Liver (tissue), 9 donors: Measurements from ENCODE around the gene MTCH2. TPM values are rescaled to one million over a fixed set of nuclear protein-coding genes. Genes with fewer than 3 reads are reported as not detected.

Source experiments
- DNase-seq: peaks from one replicate; pipeline ENCODE4 v3.0.0-alpha.2; 2017; ENCODE audit warnings: low spot score
- H3K27ac ChIP-seq, 2 donors: one replicate each; pipeline ENCODE4 v1.7.0; 2013; ENCODE audit warnings: inconsistent platforms in 2 of 2, low read length in 2 of 2, control low read depth in 1 of 2, low read depth in 1 of 2, mild to moderate bottlenecking in 1 of 2
- H3K27me3 ChIP-seq, 4 donors: one replicate each; pipeline versions ENCODE4 v1.6.1 to v1.7.0; 2013; ENCODE audit warnings: low read length in 3 of 4, inconsistent platforms in 1 of 4, mild to moderate bottlenecking in 1 of 4, moderate library complexity in 1 of 4; ENCODE audit not compliant: control insufficient read depth in 4 of 4, insufficient read depth in 4 of 4
- H3K36me3 ChIP-seq, 4 donors: one replicate each; pipeline versions ENCODE4 v1.6.1 to v1.7.0; 2013; ENCODE audit warnings: low read length in 3 of 4, mild to moderate bottlenecking in 3 of 4, low read depth in 1 of 4, moderate library complexity in 1 of 4; ENCODE audit not compliant: control insufficient read depth in 4 of 4, insufficient read depth in 3 of 4
- H3K4me1 ChIP-seq, 4 donors: one replicate each; pipeline versions ENCODE4 v1.6.1 to v1.7.0; 2013; ENCODE audit warnings: low read length in 3 of 4, mild to moderate bottlenecking in 3 of 4, moderate library complexity in 1 of 4; ENCODE audit not compliant: control insufficient read depth in 4 of 4, insufficient read depth in 4 of 4
- H3K4me3 ChIP-seq, 3 donors: one replicate each; pipeline versions ENCODE4 v1.6.1 to v1.7.0; 2013; ENCODE audit warnings: low read length in 3 of 3, control low read depth in 1 of 3, low read depth in 1 of 3, mild to moderate bottlenecking in 1 of 3
- H3K9ac ChIP-seq, 2 donors: one replicate each; pipeline ENCODE4 v1.7.0; 2013; ENCODE audit warnings: low read length in 2 of 2, mild to moderate bottlenecking in 2 of 2, moderate library complexity in 2 of 2, control low read depth in 1 of 2, low read depth in 1 of 2
- H3K9me3 ChIP-seq, 4 donors: one replicate each; pipeline versions ENCODE4 v1.6.1 to v1.7.0; 2013; ENCODE audit warnings: low read length in 3 of 4; ENCODE audit not compliant: control insufficient read depth in 4 of 4
- CTCF ChIP-seq: fragments of 150-350 bp; IDR thresholded peaks from 2 replicates; pipeline ENCODE4 v1.5.1; 2017; ENCODE audit warnings: improper control_type of control experiment, low read depth, low read length; ENCODE audit not compliant: missing input control
- FOXA1 ChIP-seq: IDR thresholded peaks from 2 replicates; pipeline ENCODE4 v1.6.1; 2016; ENCODE audit warnings: antibody characterized with exemption
- HNF4G ChIP-seq: IDR thresholded peaks from 2 replicates; pipeline ENCODE4 v1.6.1; 2016; ENCODE audit warnings: antibody characterized with exemption
- NR2F2 ChIP-seq: IDR thresholded peaks from 2 replicates; pipeline ENCODE4 v1.6.1; 2016; ENCODE audit warnings: antibody characterized with exemption
- RAD21 ChIP-seq, 2 donors: IDR thresholded peaks; 2 replicates each; pipeline ENCODE4 v1.6.1; 2016; ENCODE audit warnings: antibody characterized with exemption in 2 of 2, mild to moderate bottlenecking in 2 of 2
- TAF1 ChIP-seq: conservative IDR thresholded peaks from 2 replicates; pipeline ENCODE4 v1.6.1; 2016; ENCODE audit warnings: antibody characterized with exemption, mild to moderate bottlenecking
- YY1 ChIP-seq: IDR thresholded peaks from 2 replicates; pipeline ENCODE4 v1.6.1; 2016; ENCODE audit warnings: antibody characterized with exemption, mild to moderate bottlenecking
- ZBTB33 ChIP-seq: IDR thresholded peaks from 2 replicates; pipeline ENCODE4 v1.6.1; 2016; ENCODE audit warnings: antibody characterized with exemption
- WGBS: extraction: QIAGEN DNeasy Blood & Tissue Kit; methylation state at CpG from one replicate; pipeline ENCODE4 v1.1.7; 2013; 5-methylcytosine and 5-hydroxymethylcytosine counted together
- polyA plus RNA-seq, 2 donors: library from polyadenylated mRNA; stranded (reverse) in 1 of 2; unstranded in 1 of 2; fragments of 200-250 nt in 1 of 2; fragments of >200 nt in 1 of 2; fragmentation: Nextera tagmentation in 1 of 2; extraction: Ambion mirVana in 1 of 2; gene quantifications; one replicate each; pipeline versions ENCODE4 v1.2.1 to v1.2.3, GENCODE V29; 2013 to 2015
- total RNA-seq, 2 donors: library from RNA; depleted of rRNA; stranded (reverse); fragments of >200 nt; gene quantifications; one replicate each; pipeline ENCODE4 v1.2.3, GENCODE V29; 2014
- TF ChIP-seq, protein P1 (sequence below): IDR thresholded peaks from 2 replicates; pipeline ENCODE4 v1.6.1; 2016; ENCODE audit warnings: antibody characterized with exemption
- donor health status: healthy.
- donor health status: healthy.
- donor health status: healthy.
- donor health status: healthy.
- donor health status: healthy.

Gene MTCH2
- total and polyA plus RNA-seq, 4 donors: 62.5 to 304 (median 126) TPM

DNA sequence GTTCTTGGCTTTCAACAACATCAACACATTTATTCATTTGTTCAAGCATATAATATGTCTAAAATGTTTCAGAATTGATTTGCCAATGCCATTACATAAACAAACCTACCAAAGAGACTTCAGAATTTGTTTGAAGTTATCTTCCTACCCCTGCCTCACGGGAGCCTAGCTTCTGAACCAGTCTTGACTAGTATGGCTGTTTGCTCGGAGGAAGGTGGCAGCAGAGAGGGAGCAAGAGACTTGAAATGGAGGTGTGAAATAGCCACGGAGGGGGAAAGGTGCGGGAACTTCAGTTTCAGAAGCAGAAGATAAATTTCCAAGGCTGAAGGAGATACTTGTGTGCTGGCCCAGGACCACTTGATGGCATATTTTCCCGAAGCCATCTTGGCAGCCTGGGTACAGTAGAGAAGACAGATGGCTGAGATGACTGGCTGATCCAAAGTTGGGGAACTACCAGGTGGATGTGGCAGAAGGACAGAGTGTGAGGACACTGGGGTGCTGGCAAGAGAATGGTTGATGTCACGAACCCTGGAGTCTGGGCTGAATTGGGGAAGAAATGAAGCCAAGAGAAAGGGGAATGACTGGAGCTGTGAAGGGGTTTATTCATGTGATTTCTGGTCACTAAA lies 14.0 kb upstream of the MTCH2 start:
- DNase-seq: no peak
- 85% methylated on average over 6 of the region's 6 CpGs for WGBS
- H3K27ac ChIP-seq: no peak overlapping the region
- no peaks in the 10 kb centered on the region for H3K4me1 ChIP-seq
- no peak overlapping the region for H3K4me3 ChIP-seq
- TF ChIP-seq, protein P1, sequence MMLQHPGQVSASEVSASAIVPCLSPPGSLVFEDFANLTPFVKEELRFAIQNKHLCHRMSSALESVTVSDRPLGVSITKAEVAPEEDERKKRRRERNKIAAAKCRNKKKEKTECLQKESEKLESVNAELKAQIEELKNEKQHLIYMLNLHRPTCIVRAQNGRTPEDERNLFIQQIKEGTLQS: no peak
- TF ChIP-seq TAF1: no peak
- no peak for TF ChIP-seq ZBTB33
- no peak for TF ChIP-seq RAD21 (IDR thresholded peaks at IDR 0.05)
- TF ChIP-seq NR2F2: no peak
- H3K27me3 ChIP-seq: no peaks in the 10 kb centered on the region
- H3K9me3 ChIP-seq: peaks cover 0 to 8% (median 0%) of the 10 kb centered on the region in 4 donors
- no peak overlapping the region for H3K9ac ChIP-seq
- no peaks in the 10 kb centered on the region for H3K36me3 ChIP-seq

GRCh38 chr11:47651818-47652469 lies 9.6 kb upstream of the MTCH2 start:
- no peaks in the 10 kb centered on the region for H3K36me3 ChIP-seq
- H3K27ac ChIP-seq: no peak overlapping the region
- H3K9ac ChIP-seq: no peak overlapping the region

More at GRCh38 chr11:47651818-47652469, 9.6 kb upstream of the MTCH2 start:
- Histone ChIP-seq H3K9me3 (peaks cover 0 to 10% (median 0%) of the 10 kb centered on the region in 4 donors), H3K4me1 (no peaks in the 10 kb centered on the region), H3K4me3 (no peak overlapping the region), H3K27me3 (no peaks in the 10 kb centered on the region)
- WGBS: 99% methylated on average over 5 of the region's 5 CpGs
- DNase-seq: no peak
- no peak for TF ChIP-seq ZBTB33
- no peak for TF ChIP-seq TAF1
- TF ChIP-seq FOXA1: no peak
- no peak for TF ChIP-seq HNF4G
- no peak for TF ChIP-seq NR2F2
- TF ChIP-seq CTCF: no peak
- TF ChIP-seq YY1: no peak
